Brain microvascular endothelial cell (primary cell): Measurements from ENCODE around the gene MXD3.

Experiments used
- DNase-seq: peaks from one replicate; pipeline ENCODE4 v3.0.0-alpha.2; 2020
- H3K27ac ChIP-seq: fragments of 250-450 bp; sonication (Bioruptor Pico); 2 replicates; pipeline ENCODE4 v1.5.1; 2020; ENCODE audit warnings: mild to moderate bottlenecking, moderate library complexity
- H3K27me3 ChIP-seq: fragments of 250-450 bp; sonication (Bioruptor Pico); replicated peaks from 2 replicates; pipeline ENCODE4 v1.5.1; 2020; ENCODE audit warnings: mild to moderate bottlenecking
- H3K36me3 ChIP-seq: fragments of 250-450 bp; sonication (Bioruptor Pico); replicated peaks from 2 replicates; pipeline ENCODE4 v1.5.1; 2020; ENCODE audit warnings: mild to moderate bottlenecking
- H3K4me3 ChIP-seq: 2 replicates; pipeline ENCODE4 v1.5.1; 2011; ENCODE audit warnings: low read depth, mild to moderate bottlenecking, control low read depth, low read length, moderate library complexity
- CTCF ChIP-seq: IDR thresholded peaks from 2 replicates; pipeline ENCODE4 v1.5.1; 2011; ENCODE audit warnings: low read depth, mild to moderate bottlenecking, moderate library complexity, low read length, control low read depth, inconsistent platforms; ENCODE audit errors: missing control alignments
- in situ Hi-C: cut with HindIII; loops from 2 replicates; pipeline ENCODE4 v1.10.0; 2017; ENCODE audit warnings: low sequenced_read_pairs, low pct_ligation_motif_present

The MXD3 gene

GRCh38 chr5:177304392-177305119 is 7.1 kb downstream of the MXD3 start:
- in situ Hi-C loops = loop anchor here (25.0 kb wide), 1 partner anchor 133 kb away; the partner anchor contains the start of genes GRK6 and PRR7
- no peak for DNase-seq
- no peak for TF ChIP-seq CTCF
- Histone ChIP-seq H3K36me3 (peaks cover 29% of the 10 kb centered on the region), H3K4me3 (peak overlapping the region; percentile 97), H3K27ac (peak overlapping the region; percentile 78), H3K27me3 (no peaks in the 10 kb centered on the region)

GRCh38 chr5:177303925-177304391 is 7.7 kb downstream of the MXD3 start:
- DNase-seq = no peak
- Histone ChIP-seq H3K27ac (peak overlapping the region; percentile 78), H3K36me3 (peaks cover 29% of the 10 kb centered on the region), H3K27me3 (no peaks in the 10 kb centered on the region), H3K4me3 (peak overlapping the region; percentile 97)
- TF ChIP-seq CTCF = no peak
- in situ Hi-C loops = loop anchor here (25.0 kb wide), 1 partner anchor 133 kb away; the partner anchor contains the start of genes GRK6 and PRR7

GRCh38 chr5:177303121-177303924 is 8.4 kb downstream of the MXD3 start, which contains the start of the genes PRELID1 and RAB24:
PRELID1 (plus strand) TSS chr5:177303799; CDS start chr5:177303986, 187 bp downstream.
RAB24 (minus strand) TSS chr5:177303719; CDS start chr5:177303288, 431 bp downstream.
- H3K4me3 ChIP-seq = peak within 1 kb of the TSS; percentile 97
- no peaks in the 10 kb centered on the region for H3K27me3 ChIP-seq
- peak within 1 kb of the TSS; percentile 78 for H3K27ac ChIP-seq
- DNase-seq = peak; percentile 76
- peaks cover 29% of the 10 kb centered on the region for H3K36me3 ChIP-seq
- peak; percentile 42 for TF ChIP-seq CTCF
- in situ Hi-C loops = loop anchor here (25.0 kb wide), 1 partner anchor 134 kb away; the partner anchor contains the start of genes GRK6 and PRR7

- TF ChIP-seq CTCF = no peak
- peak overlapping the region; percentile 97 for H3K4me3 ChIP-seq
- H3K27ac ChIP-seq = no peak overlapping the region
- peaks cover 27% of the 10 kb centered on the region for H3K36me3 ChIP-seq
- DNase-seq = no peak
- H3K27me3 ChIP-seq = no peaks in the 10 kb centered on the region
- in situ Hi-C loops = loop anchor here (25.0 kb wide), 1 partner anchor 135 kb away; the partner anchor contains the start of genes GRK6 and PRR7
Measured at GRCh38 chr5:177302354-177303110, 9.2 kb downstream of the MXD3 start.

GRCh38 chr5:177301503-177302165 is 10.1 kb downstream of the MXD3 start:
- in situ Hi-C loops = loop anchor here (25.0 kb wide), 1 partner anchor 136 kb away; the partner anchor contains the start of genes GRK6 and PRR7
- TF ChIP-seq CTCF = no peak
- H3K4me3 ChIP-seq = no peak overlapping the region
- no peak overlapping the region for H3K27ac ChIP-seq
- no peak for DNase-seq
- H3K27me3 ChIP-seq = no peaks in the 10 kb centered on the region
- peaks cover 21% of the 10 kb centered on the region for H3K36me3 ChIP-seq
